ENCODE measurements around the gene MACROD2.

Gene MACROD2

DNA sequence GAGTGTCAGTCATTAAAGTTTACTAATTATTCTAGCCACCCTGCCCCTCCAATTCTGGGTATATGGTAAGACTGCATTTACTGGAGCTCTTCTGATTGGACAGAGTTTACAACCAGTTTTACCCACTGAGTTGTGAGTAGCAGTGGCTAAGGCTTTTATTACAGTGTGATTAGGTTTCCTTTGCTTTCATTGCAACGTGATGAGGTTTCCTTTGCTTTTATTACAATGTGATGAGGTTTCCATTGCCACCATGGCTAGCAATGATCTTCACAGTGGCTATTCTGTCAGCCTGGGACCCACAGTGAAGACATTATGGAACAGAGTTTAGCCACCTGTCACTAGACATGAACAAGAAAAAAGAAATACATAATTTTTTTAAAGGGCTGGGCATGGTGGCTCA, 1052.3 kb downstream of the MACROD2 start:
- DNase-seq (ENCODE audit: low read depth): no peak

DNA sequence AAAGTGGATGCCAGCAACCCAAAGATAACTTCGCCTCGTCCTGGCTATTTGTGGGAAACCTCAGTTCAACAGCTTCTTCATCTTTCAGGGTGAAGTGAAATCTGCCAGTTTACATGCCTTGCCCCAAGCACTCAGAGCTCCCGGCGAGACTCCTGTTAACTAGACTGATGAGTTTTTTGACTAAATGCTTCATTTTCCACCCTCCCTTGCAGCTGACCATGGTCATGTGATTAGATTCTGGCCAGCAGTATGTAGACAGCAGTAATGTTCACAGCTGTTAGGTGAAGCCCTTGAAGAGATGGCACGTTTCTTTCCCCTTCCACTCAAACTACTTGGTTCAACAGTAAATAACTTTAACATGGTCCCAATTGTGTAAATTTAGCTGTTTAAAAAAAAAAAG, 1060.9 kb downstream of the MACROD2 start:
- no peak for DNase-seq (ENCODE audit: low read depth)

GRCh38 chr20:15058841-15059240, 1063.5 kb downstream of the MACROD2 start:
- DNase-seq (ENCODE audit: low read depth): no peak

DNA sequence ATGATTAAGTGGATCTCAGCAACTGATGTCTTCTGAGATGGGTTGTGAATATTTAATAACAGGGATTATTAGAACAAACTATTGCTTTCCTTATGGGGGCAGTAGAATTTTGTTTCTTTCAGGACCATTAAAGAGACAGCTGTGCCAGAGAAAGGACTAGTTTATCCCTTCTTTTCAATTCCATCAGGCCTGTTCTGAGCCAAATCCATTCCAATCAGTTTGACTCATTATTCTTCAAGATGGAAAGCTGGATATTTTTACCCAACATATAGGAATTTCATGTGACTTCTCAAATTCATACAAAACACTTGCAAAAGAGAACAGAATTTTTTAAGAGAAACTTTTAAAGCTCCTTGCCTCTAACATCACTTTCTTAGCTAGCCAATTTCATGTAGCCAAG, 1064.1 kb downstream of the MACROD2 start:
- DNase-seq (ENCODE audit: low read depth): no peak

DNA sequence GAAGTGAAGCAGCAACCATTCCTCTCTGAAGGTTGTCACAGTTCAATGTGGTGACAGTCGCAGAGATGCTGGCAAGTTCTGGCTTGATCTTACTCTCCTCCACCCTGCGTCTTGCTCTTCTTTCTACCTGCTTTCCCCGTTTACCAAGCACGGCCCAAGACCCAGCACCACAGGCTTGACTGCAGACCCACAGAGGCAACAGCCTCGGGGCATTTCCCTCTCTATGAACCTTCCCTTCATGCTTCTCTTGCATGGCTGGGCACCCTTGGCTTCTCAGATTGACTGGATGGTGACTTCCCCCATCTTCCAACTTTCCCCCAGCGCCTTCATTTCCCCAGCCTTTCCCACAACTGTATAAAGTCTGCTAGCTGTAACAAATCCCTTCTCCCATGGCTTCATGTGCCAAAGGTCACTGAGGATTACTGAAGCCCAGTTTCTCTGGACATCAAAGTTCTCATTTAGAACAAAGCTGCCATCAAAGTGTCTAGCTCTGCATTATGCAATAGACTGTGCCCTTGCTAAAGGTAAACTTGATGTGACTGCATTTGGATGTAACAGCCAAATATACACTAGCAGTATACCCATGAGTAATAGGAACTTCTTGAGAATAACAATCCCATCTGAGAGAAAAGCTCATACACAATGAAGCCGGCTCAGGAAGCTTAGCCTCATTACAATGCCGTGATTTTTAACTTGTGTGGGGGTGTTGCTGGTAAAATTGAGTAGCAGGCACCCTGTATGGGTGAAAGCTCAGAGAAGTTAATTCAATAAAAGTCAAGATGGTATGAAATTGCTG, 1065.1 kb downstream of the MACROD2 start:
- DNase-seq (ENCODE audit: low read depth): no peak

DNA sequence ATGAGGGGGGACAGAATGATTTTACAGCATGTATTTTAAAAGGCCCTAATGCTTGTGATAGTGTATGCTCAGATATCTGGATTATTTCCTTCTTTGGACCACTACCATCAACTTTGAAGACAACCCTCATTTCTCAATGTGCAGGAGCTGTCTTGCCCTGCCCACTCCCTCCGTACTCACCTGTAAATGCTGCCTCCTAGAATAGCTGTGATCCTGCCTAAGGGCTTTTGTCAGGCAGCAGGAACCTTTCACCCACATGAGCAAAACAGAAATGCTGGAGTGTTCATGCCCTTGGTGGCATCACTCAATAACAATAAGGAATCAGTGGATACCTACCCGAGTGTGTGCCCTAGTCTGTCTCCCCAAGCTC, 1065.7 kb downstream of the MACROD2 start:
- no peak for DNase-seq (ENCODE audit: low read depth)

- DNase-seq (ENCODE audit: low read depth): no peak
These were observed 1066.6 kb downstream of the MACROD2 start for GRCh38 chr20:15061955-15062354.

- no peak for DNase-seq (ENCODE audit: low read depth)
These were observed 1067.8 kb downstream of the MACROD2 start for GRCh38 chr20:15063081-15063480.

GRCh38 chr20:15064741-15065140, 1069.4 kb downstream of the MACROD2 start:
- DNase-seq (ENCODE audit: low read depth): no peak

DNA sequence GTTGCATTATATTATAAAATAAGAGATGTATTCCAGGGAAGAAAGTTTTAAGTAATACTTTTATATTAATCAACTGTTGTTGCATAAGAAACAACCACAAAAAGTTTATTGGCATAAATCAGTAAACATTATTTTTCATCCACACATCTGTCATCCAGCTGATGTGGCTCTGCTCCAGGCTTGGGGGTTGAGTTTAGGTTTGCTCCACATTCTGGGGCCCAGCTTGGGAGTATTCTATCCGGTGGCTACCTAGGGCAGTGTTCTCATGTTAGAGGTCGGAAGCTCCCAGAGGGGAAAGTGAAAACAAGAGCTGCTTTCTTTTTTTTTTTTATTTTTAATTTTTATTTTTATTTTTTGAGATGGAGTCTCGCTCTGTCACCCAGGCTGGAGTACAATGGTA, 1070.5 kb downstream of the MACROD2 start:
- DNase-seq (ENCODE audit: low read depth): no peak

DNA sequence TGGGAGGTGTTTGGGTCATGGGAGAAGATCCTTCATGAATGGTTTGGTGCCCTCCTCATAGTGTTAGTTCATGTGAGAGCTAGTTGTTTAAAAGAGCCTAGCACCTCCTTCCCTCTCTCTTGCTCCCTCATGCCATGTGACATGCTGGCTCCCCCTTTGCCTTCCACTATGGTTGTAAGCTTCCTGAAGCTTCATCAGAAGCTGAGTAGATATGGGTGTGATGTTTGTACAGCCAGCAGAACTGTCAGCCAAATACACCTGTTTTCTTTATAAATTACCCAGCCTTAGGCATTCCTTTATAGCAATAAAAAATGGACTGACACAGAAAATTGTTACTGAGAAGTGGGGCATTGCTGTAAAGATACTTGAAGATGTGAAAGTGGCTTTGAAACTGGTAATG, 1073.2 kb downstream of the MACROD2 start:
- no peak for DNase-seq (ENCODE audit: low read depth)

GRCh38 chr20:15069355-15069754, 1074.0 kb downstream of the MACROD2 start:
- DNase-seq (ENCODE audit: low read depth): no peak

DNA sequence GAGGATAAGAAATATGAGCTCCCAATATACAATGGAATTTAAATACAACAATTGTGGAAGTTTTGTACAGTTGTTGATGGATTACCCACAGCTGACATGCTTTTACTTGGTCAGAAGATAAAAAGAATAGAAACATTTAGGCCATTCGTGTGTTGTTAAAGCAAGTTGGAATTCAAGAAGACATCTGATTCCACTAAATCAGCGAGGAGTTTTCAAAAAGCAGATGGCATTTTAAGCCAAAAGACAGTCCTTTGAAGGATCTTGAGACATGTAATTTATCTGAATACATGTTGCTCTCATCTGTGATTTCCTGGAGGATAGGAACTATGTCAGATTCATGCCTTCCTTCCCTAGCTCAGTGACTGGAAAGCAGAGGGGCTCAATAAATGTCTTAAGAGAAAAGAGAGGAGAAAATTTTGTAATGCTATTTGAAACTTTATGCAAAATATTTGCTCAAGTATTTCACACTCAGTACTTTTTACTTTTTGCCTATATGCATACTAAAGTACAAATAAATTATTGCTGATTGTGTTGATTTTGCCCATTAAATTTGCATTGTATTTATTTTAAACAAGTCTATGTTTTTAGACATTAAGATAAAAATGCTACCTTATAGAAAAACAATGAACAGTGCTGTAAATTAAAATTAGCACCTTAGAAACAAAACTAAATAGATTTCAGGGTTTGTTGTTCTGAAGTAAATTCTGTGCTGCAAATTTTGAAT, 1075.9 kb downstream of the MACROD2 start:
- no peak for DNase-seq (ENCODE audit: low read depth)

DNA sequence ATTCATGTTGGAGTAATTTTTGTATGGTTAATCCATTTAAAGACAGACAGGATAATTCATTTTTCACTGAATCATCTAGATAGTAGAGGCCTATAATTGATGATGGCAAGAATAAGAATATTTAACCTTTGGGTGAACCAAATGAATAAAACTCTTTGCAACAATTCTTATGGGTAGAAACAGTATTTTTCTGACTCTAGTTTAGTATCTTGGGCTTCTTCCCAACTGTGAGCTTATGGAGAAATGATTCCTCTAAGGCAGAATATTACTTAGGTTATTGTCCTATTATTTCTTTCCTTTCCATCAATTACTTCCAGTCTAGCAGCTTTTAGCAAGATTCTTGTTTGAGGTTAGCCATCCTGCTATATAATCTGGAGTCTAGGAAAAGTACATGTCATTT, 1077.0 kb downstream of the MACROD2 start:
- no peak for DNase-seq (ENCODE audit: low read depth)

DNA sequence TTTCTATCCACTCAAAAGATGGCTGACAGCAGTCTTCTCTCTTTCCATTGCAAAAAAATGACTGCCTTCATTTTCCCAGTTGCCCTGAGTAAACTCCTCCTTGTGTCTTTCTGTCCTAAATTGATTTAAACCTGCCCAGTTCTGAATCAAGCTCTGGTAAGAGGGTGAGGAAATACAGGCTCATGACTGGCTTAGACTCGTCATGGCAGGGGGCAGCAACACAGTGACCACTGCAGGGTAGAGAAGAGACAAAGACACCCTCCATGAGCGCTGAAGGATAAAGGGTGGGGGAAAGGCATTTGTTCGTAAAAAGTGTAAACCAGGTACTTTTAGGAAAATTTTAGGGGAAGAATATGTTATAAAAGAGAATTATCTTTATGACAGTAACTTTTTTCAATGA, 1080.3 kb downstream of the MACROD2 start:
- no peak for DNase-seq (ENCODE audit: low read depth)

GRCh38 chr20:15076785-15077184, 1081.5 kb downstream of the MACROD2 start:
- no peak for DNase-seq (ENCODE audit: low read depth)

GRCh38 chr20:15077733-15078250, 1082.5 kb downstream of the MACROD2 start:
- DNase-seq (ENCODE audit: low read depth): no peak

- no peak for DNase-seq (ENCODE audit: low read depth)
These were observed 1084.5 kb downstream of the MACROD2 start for GRCh38 chr20:15079594-15080340.

- no peak for DNase-seq (ENCODE audit: low read depth)
These were observed 1085.9 kb downstream of the MACROD2 start for GRCh38 chr20:15081261-15081660.

DNA sequence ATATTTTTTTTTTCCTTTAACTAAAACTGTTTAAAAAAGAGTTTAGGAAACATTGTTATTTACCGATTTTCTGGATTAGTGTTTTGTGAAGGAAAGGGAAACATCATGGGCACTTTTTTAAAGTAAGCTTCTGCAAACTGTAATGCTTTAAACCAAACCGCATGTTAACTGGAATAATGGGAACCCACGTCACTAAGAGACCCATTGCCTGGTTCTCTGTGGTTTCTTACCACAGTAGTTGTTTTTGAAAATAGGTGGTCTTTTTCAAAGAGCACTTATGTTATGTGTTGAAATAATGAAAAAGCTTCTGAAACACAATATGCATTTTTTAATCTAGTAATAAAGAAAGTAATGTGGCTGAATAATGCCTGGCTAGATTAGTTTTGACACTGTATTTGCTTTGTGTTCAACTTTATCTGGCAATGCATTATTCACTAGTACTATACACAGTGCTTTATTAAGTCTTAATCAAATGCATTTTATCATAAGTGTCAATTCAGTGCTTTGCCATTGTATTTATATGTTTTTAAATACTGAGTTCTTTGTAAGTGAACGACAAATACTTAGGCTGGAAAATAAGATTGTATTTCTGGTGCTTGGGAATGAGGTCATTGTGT, 1096.2 kb downstream of the MACROD2 start:
- DNase-seq (ENCODE audit: low read depth): no peak

GRCh38 chr20:15098351-15098750, 1103.0 kb downstream of the MACROD2 start:
- no peak for DNase-seq (ENCODE audit: low read depth)

- no peak for DNase-seq (ENCODE audit: low read depth)
These were observed 1103.8 kb downstream of the MACROD2 start for GRCh38 chr20:15099130-15099529.

Data from activated T-helper 1 cell treated with Interleukin-2 at 50 U/mL for 16 hours (primary cell).